Measurements from ENCODE around the gene PRKAG2. TPM values are rescaled to one million over a fixed set of nuclear protein-coding genes. Genes with fewer than 3 reads are reported as not detected.
A peak's percentile ranks its signal among the peaks of the same experiment; 100 is the strongest.

The PRKAG2 gene
- total RNA-seq, 1 donor from 2014 or later = 120 TPM

- intact Hi-C loops (cut with DNase I) = no loop called here
- ATAC-seq (ENCODE audit: poor library complexity) = no peak
- DNase-seq = peak; percentile 33
Measured at GRCh38 chr7:151869968-151870918, 6.7 kb downstream of the PRKAG2 start.

GRCh38 chr7:151869455-151869854, 7.5 kb downstream of the PRKAG2 start:
- intact Hi-C loops (cut with DNase I) = no loop called here
- DNase-seq = peak; percentile 35

GRCh38 chr7:151869109-151869428, 7.8 kb downstream of the PRKAG2 start:
- intact Hi-C loops (cut with DNase I) = no loop called here
- no peak for ATAC-seq (ENCODE audit: poor library complexity)

More at GRCh38 chr7:151869455-151869854, 7.5 kb downstream of the PRKAG2 start:
- ATAC-seq (ENCODE audit: poor library complexity) = peak; percentile 17

GRCh38 chr7:151868396-151869108, 8.4 kb downstream of the PRKAG2 start:
- DNase-seq (peak; percentile 37), ATAC-seq (ENCODE audit: poor library complexity) (peak; percentile 50)
- intact Hi-C loops (cut with DNase I) = no loop called here

More at GRCh38 chr7:151869109-151869428, 7.8 kb downstream of the PRKAG2 start:
- no peak for DNase-seq

- DNase-seq (peak; percentile 88), ATAC-seq (ENCODE audit: poor library complexity) (peak; percentile 84)
- intact Hi-C loops (cut with DNase I) = no loop called here
Measured at GRCh38 chr7:151867912-151868311, 9.0 kb downstream of the PRKAG2 start.

GRCh38 chr7:151866761-151867655, 9.9 kb downstream of the PRKAG2 start:
- intact Hi-C loops (cut with DNase I) = no loop called here
- DNase-seq = peak; percentile 38
- ATAC-seq (ENCODE audit: poor library complexity) = no peak

GRCh38 chr7:151866028-151866427, 10.9 kb downstream of the PRKAG2 start:
- no peak for ATAC-seq (ENCODE audit: poor library complexity)
- peak; percentile 30 for DNase-seq
- intact Hi-C loops (cut with DNase I) = no loop called here

GRCh38 chr7:151865070-151865670, 11.7 kb downstream of the PRKAG2 start:
- intact Hi-C loops (cut with DNase I) = no loop called here
- ATAC-seq (ENCODE audit: poor library complexity) = no peak
- peak; percentile 52 for DNase-seq

GRCh38 chr7:151864561-151864960, 12.4 kb downstream of the PRKAG2 start:
- ATAC-seq (ENCODE audit: poor library complexity) (no peak), DNase-seq (peak; percentile 22)
- intact Hi-C loops (cut with DNase I) = no loop called here

- DNase-seq (peak; percentile 51), ATAC-seq (ENCODE audit: poor library complexity) (peak; percentile 18)
Measured at GRCh38 chr7:151864081-151864480, 12.8 kb downstream of the PRKAG2 start.

GRCh38 chr7:151863386-151864079, 13.4 kb downstream of the PRKAG2 start:
- DNase-seq (peak; percentile 25), ATAC-seq (ENCODE audit: poor library complexity) (no peak)

More at GRCh38 chr7:151864081-151864480, 12.8 kb downstream of the PRKAG2 start:
- intact Hi-C loops (cut with DNase I) = no loop called here

GRCh38 chr7:151862606-151863381, 14.1 kb downstream of the PRKAG2 start:
- no peak for ATAC-seq (ENCODE audit: poor library complexity)
- intact Hi-C loops (cut with DNase I) = no loop called here
- peak; percentile 30 for DNase-seq

More at GRCh38 chr7:151863386-151864079, 13.4 kb downstream of the PRKAG2 start:
- intact Hi-C loops (cut with DNase I) = no loop called here

GRCh38 chr7:151861881-151862280, 15.0 kb downstream of the PRKAG2 start:
- intact Hi-C loops (cut with DNase I) = no loop called here
- no peak for ATAC-seq (ENCODE audit: poor library complexity)
- peak; percentile 34 for DNase-seq

GRCh38 chr7:151860771-151861170, 16.1 kb downstream of the PRKAG2 start:
- intact Hi-C loops (cut with DNase I) = no loop called here
- ATAC-seq (ENCODE audit: poor library complexity) (no peak), DNase-seq (peak; percentile 34)

- intact Hi-C loops (cut with DNase I) = no loop called here
- peak; percentile 28 for DNase-seq
- no peak for ATAC-seq (ENCODE audit: poor library complexity)
Measured at GRCh38 chr7:151859948-151860685, 16.8 kb downstream of the PRKAG2 start.
